ENCODE results near the gene COL15A1.

GRCh38 chr9:98977246-98977714, 33.6 kb downstream of the COL15A1 start:
- TF ChIP-seq CTCF (IDR thresholded peaks at IDR 0.05), result no peak
- TF ChIP-seq POLR2A (IDR thresholded peaks at IDR 0.05), result no peak
- TF ChIP-seq POLR2AphosphoS5 (IDR thresholded peaks at IDR 0.05; ENCODE audit: insufficient read depth in 1 of 2, low read depth in 1 of 2), result no peak
